Body of pancreas (tissue), 4 donors: Measurements from ENCODE around the gene SMTNL2.

Experiments
- CTCF ChIP-seq, 7 experiments: fragments of 450-650 bp in 4 of 7; fragments of 200-600 bp in 3 of 7; sonication (generic) in 3 of 7; IDR thresholded peaks; one replicate each; pipeline ENCODE4 v1.5.1; 2016 to 2019; ENCODE audit warnings: antibody characterized with exemption in 7 of 7
- POLR2A ChIP-seq, 3 donors: fragments of 450-650 bp; IDR thresholded peaks; one replicate each; pipeline ENCODE4 v1.6.1; 2016; ENCODE audit warnings: antibody characterized with exemption in 3 of 3, mild to moderate bottlenecking in 2 of 3

GRCh38 chr17:4539576-4540223 is 44.6 kb upstream of the SMTNL2 start:
- TF ChIP-seq CTCF (IDR thresholded peaks at IDR 0.05) (no peak), POLR2A (IDR thresholded peaks at IDR 0.05) (no peak)
